Suprapubic skin (tissue), 4 donors: ENCODE data around the gene LIMA1. TPM values are rescaled to one million over a fixed set of nuclear protein-coding genes. Genes with fewer than 3 reads are reported as not detected.

ENCODE experiments used
- DNase-seq, 2 donors: peaks; one replicate each; pipeline ENCODE4 v3.0.0-alpha.2; 2019; ENCODE audit warnings: low spot score in 2 of 2
- H3K27ac ChIP-seq: fragments of 200-600 bp; sonication (generic); one replicate; pipeline ENCODE4 v1.5.1; 2019
- H3K27me3 ChIP-seq: fragments of 200-600 bp; sonication (generic); one replicate; pipeline ENCODE4 v1.5.1; 2019
- H3K36me3 ChIP-seq: fragments of 200-600 bp; sonication (generic); one replicate; pipeline ENCODE4 v1.5.1; 2019
- H3K4me1 ChIP-seq: fragments of 200-600 bp; sonication (generic); one replicate; pipeline ENCODE4 v1.5.1; 2019
- H3K4me3 ChIP-seq: fragments of 200-600 bp; sonication (generic); one replicate; pipeline ENCODE4 v1.5.1; 2019; ENCODE audit warnings: mild to moderate bottlenecking
- H3K9me3 ChIP-seq: fragments of 200-600 bp; sonication (generic); one replicate; pipeline ENCODE4 v1.5.1; 2019
- CTCF ChIP-seq, 2 donors: fragments of 200-600 bp in 1 of 2; fragments of 450-650 bp in 1 of 2; sonication (generic) in 1 of 2; IDR thresholded peaks; one replicate each; pipeline ENCODE4 v1.5.1; 2016 to 2019; ENCODE audit warnings: antibody characterized with exemption in 2 of 2, mild to moderate bottlenecking in 1 of 2, moderate library complexity in 1 of 2
- EP300 ChIP-seq: sonication (generic); formaldehyde crosslinking; IDR thresholded peaks from one replicate; pipeline ENCODE4 v1.6.1; 2017; ENCODE audit warnings: antibody characterized with exemption
- POLR2A ChIP-seq, 2 donors: fragments of 450-650 bp; IDR thresholded peaks; one replicate each; pipeline ENCODE4 v1.6.1; 2017; ENCODE audit warnings: antibody characterized with exemption in 2 of 2, mild to moderate bottlenecking in 2 of 2, moderate library complexity in 2 of 2
- POLR2AphosphoS5 ChIP-seq, 3 donors: sonication (generic); formaldehyde crosslinking; IDR thresholded peaks; one replicate each; pipeline ENCODE4 v1.6.1; 2017; ENCODE audit warnings: antibody characterized with exemption in 3 of 3
- WGBS: methylation state at CpG from one replicate; pipeline ENCODE4 v1.1.5; 2018; 5-methylcytosine and 5-hydroxymethylcytosine counted together
- total RNA-seq, 4 donors: library from RNA; depleted of rRNA; stranded (reverse); fragments of >200 nt; gene quantifications; one replicate each; pipeline ENCODE4 v1.1.0, GENCODE V29; 2016

LIMA1 gene
- total RNA-seq, 4 donors from 2014 or later = 66.6 to 105 (median 89.6) TPM

GRCh38 chr12:50190859-50191258 lies 92.5 kb downstream of the LIMA1 start:
- TF ChIP-seq EP300 = no peak
- TF ChIP-seq CTCF (IDR thresholded peaks at IDR 0.05) = no peak
- no peak for TF ChIP-seq POLR2AphosphoS5 (IDR thresholded peaks at IDR 0.05)
- no peak for TF ChIP-seq POLR2A (IDR thresholded peaks at IDR 0.05)
- no peak for DNase-seq
- Histone ChIP-seq H3K4me3 (no peak overlapping the region), H3K4me1 (peaks cover 37% of the 10 kb centered on the region), H3K9me3 (no peaks in the 10 kb centered on the region), H3K27ac (no peak overlapping the region), H3K36me3 (peaks cover 31% of the 10 kb centered on the region), H3K27me3 (no peaks in the 10 kb centered on the region)
- WGBS = 89% methylated on average over 1 of the region's 1 CpG

GRCh38 chr12:50188875-50189575 lies 94.3 kb downstream of the LIMA1 start:
- H3K4me1 ChIP-seq = peaks cover 53% of the 10 kb centered on the region
- H3K27ac ChIP-seq = peak overlapping the region; percentile 63
- TF ChIP-seq EP300 (no peak), POLR2A (IDR thresholded peaks at IDR 0.05) (no peak), POLR2AphosphoS5 (IDR thresholded peaks at IDR 0.05) (no peak), CTCF (IDR thresholded peaks at IDR 0.05) (no peak)
- 69% methylated on average over 5 of the region's 5 CpGs for WGBS
- no peak for DNase-seq
- H3K27me3 ChIP-seq = no peaks in the 10 kb centered on the region
- H3K4me3 ChIP-seq = no peak overlapping the region
- no peaks in the 10 kb centered on the region for H3K9me3 ChIP-seq
- H3K36me3 ChIP-seq = peaks cover 23% of the 10 kb centered on the region

- DNase-seq = no peak
- H3K9me3 ChIP-seq = no peaks in the 10 kb centered on the region
- peaks cover 22% of the 10 kb centered on the region for H3K36me3 ChIP-seq
- H3K27ac ChIP-seq = peak overlapping the region; percentile 63
- 46% methylated on average over 4 of the region's 4 CpGs for WGBS
- no peaks in the 10 kb centered on the region for H3K27me3 ChIP-seq
- no peak overlapping the region for H3K4me3 ChIP-seq
- TF ChIP-seq EP300 (no peak), POLR2A (IDR thresholded peaks at IDR 0.05) (no peak), POLR2AphosphoS5 (IDR thresholded peaks at IDR 0.05) (no peak), CTCF (IDR thresholded peaks at IDR 0.05) (no peak)
- peaks cover 54% of the 10 kb centered on the region for H3K4me1 ChIP-seq
Observed at GRCh38 chr12:50188241-50188781, 95.0 kb downstream of the LIMA1 start.

GRCh38 chr12:50187084-50187900 lies 96.0 kb downstream of the LIMA1 start:
- TF ChIP-seq CTCF (IDR thresholded peaks at IDR 0.05) (no peak), POLR2AphosphoS5 (IDR thresholded peaks at IDR 0.05) (no peak), POLR2A (IDR thresholded peaks at IDR 0.05) (no peak), EP300 (no peak)
- 38% methylated on average over 7 of the region's 7 CpGs for WGBS
- no peak overlapping the region for H3K4me3 ChIP-seq
- H3K27ac ChIP-seq = peak overlapping the region; percentile 63
- H3K9me3 ChIP-seq = no peaks in the 10 kb centered on the region
- no peak for DNase-seq
- peaks cover 13% of the 10 kb centered on the region for H3K36me3 ChIP-seq
- no peaks in the 10 kb centered on the region for H3K27me3 ChIP-seq
- peaks cover 54% of the 10 kb centered on the region for H3K4me1 ChIP-seq

- Histone ChIP-seq H3K4me1 (peaks cover 54% of the 10 kb centered on the region), H3K36me3 (peaks cover 13% of the 10 kb centered on the region), H3K9me3 (no peaks in the 10 kb centered on the region), H3K27ac (peak overlapping the region; percentile 63), H3K4me3 (no peak overlapping the region), H3K27me3 (no peaks in the 10 kb centered on the region)
- no peak for DNase-seq
- WGBS = 39% methylated on average over 1 of the region's 1 CpG
- TF ChIP-seq POLR2AphosphoS5 (IDR thresholded peaks at IDR 0.05) (no peak), CTCF (IDR thresholded peaks at IDR 0.05) (no peak), EP300 (no peak), POLR2A (IDR thresholded peaks at IDR 0.05) (no peak)
Observed at GRCh38 chr12:50186681-50187080, 96.6 kb downstream of the LIMA1 start.
